D341Med (cell line): ENCODE data around the gene HDDC2.

Experiments
- DNase-seq: peaks from one replicate; pipeline ENCODE4 v3.0.0; 2012; ENCODE audit warnings: low spot score

Gene HDDC2

GRCh38 chr6:125233202-125233601 lies 68.6 kb downstream of the HDDC2 start:
- no peak for DNase-seq

- no peak for DNase-seq
These were observed 69.3 kb downstream of the HDDC2 start for GRCh38 chr6:125232466-125232865.

- DNase-seq = no peak
These were observed 70.0 kb downstream of the HDDC2 start for GRCh38 chr6:125231574-125232343.

- DNase-seq = no peak
These were observed 70.6 kb downstream of the HDDC2 start for GRCh38 chr6:125231133-125231532.

GRCh38 chr6:125230674-125231073 lies 71.1 kb downstream of the HDDC2 start:
- DNase-seq = no peak

- DNase-seq = no peak
These were observed 72.7 kb downstream of the HDDC2 start for GRCh38 chr6:125228981-125229479.

- DNase-seq = no peak
These were observed 74.5 kb downstream of the HDDC2 start for GRCh38 chr6:125227244-125227643.
